Activated CD4-positive, CD25-positive, alpha-beta regulatory T cell treated with anti-CD3 and anti-CD28 coated beads, Interleukin-2, amount 50 U/mL, for 24 hours (primary cell): Measurements from ENCODE around the gene HADHA.
"Not testable (repeated sequence)": the region's sequence is repeated elsewhere in the genome, so short reads cannot be mapped to it uniquely, and the experiment has no call there.

ENCODE experiments used
- ATAC-seq, 2 donors: fragments of 150-1000 bp; cut with Tn5 transposase; one replicate each; pipeline ENCODE4 v1.10.0; 2021; ENCODE audit warnings: mild to moderate bottlenecking in 1 of 2, moderate library complexity in 1 of 2

Gene HADHA

DNA sequence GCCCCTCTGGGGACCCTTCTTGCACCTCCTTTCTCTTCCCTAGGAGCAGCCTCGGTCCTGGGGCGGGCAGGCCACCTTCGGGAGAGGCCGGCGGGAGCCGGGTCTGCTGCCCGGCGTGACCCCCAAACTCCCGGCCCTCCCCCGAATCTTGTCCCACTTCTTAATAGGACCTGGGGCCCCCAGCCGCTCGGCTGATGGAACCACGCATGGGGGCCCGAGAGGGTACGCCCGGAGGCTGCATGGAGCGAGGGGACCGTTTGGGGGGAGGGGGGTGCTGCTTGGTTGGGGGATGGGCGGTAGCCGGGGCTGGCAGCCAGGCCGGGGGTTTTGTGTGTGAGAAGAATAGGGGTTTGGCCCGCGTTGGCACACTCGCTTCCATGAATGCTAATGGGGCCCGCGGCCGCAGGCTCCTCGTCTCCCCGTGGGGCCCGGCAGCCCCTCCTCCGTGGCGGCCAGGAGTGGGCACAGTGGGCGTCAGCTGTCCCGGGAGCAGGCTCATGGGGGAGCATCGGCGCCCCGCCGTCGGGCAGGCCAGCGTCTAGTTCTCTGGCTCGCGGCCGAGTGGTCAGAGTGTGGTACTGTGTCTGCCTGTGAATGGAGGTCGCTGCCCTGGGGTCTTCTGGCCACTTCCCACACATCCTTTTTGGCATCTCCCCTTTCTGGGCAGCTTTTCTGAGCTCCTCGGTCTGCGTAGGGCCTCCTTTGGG, 70.5 kb downstream of the HADHA start:
- ATAC-seq: no peak

DNA sequence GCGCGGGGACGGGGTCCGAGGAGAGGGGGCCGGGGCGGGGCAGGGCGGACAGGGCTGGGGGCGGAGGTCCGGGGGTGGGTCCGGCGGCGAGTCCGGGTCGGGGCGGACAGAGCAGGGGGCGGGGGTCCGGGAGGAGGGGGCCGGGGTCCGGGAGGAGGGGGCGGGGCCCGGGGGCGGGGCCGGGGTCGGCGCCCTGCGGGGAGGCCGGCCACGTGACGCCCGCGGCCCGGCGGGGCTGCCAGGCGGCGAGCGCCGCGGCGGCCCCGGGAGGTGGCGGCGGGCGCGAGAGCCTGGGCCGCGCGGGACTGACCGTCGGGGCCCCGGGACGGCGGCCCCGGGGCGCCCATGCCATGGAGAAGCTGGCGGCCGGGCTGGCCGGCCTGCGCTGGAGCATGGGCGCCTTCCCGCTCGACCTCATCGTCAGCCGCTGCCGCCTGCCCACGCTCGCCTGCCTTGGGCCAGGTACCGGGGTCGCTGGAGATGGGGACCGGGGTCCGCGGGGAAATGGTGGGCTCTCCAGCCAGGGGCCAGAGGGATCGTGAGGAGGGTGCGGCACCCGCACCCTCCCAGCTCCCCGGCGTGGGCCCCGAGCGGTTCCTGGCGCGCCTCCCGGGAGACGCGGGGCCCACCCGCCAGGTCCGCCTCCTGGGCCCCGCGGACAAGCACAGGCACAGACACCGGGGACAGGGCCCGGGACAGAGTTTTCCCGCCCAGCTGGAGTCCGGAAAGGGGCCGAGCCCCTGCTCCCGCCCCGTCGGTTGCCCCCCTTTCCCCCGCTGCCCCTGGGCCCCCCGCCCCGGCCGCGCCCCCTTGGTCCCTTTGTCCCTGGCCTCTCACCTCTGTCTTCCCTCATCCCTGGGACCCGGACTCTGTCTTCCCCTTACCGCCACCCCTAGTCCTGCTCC, 71.3 kb downstream of the HADHA start, which contains the start of gene GAREM2:
TSS of gene GAREM2 (plus strand) at position 218 of the 905 bp plus-strand sequence. CDS start at position 351, 133 bp downstream.
- ATAC-seq: peak in 1 of 2 donors; percentile 22

DNA sequence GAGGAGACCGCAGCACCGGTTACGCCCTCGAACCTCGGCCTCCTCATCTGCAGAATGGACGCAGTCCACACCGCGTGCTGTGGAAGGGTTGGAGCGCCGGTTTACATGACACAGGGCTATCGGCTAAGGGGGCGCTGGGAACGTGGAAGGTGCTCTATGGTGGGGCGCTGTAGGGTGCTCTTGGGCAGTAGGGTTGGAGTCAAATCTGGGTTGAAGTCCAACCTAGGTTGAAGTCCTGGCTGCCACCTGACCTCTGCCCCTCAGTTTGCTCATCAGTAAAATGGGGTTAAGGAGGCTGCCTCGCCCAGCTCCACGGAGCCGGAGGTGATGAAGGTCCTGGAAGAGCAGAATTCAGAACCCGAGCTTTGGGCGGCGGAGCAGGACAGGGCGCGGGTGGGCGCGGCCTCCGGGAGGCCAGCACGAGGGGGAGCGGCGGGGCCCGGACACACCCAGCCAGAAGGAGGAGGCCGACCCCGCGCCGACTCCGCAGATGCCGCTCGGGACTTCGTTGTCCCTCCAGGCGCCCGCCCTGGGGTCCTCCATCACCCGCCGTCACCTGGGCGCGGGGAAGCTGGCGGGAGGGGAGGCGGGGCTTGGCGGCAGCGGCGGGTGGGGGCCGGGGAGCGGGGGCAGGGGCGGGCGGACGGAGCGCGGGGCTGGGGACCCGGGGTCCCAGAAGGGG, 72.1 kb downstream of the HADHA start:
- no peak for ATAC-seq

DNA sequence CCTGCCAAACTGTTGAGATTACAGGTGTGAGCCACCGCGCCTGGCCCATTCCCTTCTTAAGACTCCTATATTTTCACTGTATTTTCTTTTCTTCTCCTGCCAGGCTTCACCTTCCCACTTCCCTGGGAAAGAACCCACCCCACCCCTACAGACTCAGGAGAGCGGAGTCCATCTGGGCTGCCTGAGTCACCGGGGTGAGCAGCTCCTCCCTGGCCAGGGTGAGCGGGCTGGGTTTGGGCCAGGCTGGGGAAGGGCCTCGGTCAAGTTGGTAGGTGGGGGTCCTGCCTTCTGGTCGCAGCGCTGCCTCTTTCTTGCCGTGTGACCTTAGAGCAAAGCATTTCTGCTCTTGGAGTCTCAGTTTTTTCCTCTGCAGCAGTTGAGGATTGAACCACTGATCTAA, 73.6 kb downstream of the HADHA start:
- no peak for ATAC-seq

DNA sequence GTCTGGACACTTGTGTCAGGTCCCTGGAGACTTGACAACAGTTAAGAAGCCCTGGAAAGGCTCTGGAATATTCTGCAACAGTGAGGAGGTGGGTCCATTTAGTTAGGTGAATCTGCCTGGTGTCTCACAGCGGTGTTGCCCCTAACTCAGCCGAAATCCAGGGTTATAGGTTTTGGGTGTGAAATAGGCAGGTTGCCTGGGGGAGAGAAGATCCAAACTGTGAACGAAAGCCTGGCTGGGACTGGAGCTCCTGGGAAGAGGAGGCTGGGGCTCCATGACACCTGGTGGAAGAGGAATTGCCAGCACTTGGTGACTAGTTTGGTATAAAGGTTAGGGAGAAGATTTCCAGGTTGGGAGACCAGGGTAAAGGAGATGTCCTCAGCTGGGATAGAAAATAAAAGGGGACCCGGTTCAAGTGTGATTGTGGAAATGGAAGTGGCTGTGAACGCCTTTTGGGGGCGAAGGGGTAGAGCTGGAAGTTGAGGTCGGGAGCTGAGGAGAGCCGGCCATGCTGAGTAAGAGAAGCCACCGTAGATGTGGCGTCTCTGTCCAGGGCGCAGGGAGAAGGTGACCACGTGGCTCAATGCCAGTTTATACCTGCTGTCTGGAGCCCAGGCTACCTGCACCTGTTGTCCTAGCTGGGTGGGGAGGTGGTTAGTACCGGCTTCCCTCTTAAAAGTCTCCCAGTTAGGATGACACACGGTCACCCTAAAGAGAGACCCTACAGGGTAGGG, 74.6 kb downstream of the HADHA start:
- ATAC-seq: no peak

DNA sequence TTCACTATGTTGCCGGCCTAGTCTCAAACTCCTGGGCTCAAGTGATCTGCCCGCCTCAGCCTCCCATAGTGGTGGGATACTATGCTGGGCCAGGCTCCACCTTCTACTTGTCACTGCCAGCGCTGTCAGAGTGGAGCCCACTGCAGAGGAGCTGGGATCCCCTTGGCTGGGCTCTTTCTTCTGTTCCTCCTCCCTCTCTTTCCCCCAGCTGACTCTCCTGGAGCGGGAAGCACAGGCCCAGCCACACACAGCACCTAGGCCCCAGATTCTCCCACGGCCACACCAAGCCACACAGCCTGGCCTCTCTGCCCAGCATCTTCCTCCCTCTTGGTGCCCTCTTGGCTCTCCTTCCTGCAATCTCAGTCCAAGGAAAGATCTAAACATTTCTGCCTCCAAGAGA, 75.2 kb downstream of the HADHA start:
- ATAC-seq: no peak

DNA sequence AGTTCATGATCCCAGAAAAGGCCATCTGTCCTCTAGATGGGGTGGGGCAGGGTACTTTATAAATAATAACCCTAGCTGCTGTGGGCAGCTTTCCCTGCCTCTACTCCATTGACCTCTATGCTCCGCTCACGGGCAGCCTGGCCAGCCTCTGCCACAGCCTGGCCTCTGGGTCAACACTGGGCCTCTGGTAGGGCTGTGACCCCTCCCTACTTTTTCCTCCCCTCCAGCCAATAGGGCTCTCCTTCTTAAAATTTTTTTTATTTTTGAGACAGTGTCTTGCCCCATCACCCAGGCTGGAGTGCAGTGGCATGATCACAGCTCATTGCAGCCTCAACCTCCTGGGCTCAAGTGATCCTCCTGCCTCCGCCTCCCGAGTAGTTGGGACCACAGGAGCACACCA, 75.6 kb downstream of the HADHA start:
- ATAC-seq: no peak

DNA sequence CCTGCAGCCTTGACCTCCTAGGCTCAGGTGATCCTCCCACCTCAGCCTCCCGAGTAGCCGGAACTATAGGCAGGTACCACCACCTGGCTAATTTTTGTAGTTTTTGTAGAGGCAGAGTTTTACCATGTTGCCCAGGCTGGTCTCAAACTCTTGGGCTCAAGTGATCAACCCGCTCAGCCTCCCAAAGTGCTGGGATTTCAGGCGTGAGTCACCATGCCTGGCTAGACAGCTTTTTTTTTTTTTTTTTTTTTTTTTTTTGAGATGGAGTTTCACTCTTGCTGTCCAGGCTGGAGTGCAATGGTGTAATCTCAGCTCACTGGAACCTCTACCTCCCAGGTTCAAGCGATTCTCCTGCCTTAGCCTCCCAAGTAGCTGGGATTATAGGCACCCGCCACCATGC, 77.9 kb downstream of the HADHA start:
- ATAC-seq: not testable (repeated sequence)

DNA sequence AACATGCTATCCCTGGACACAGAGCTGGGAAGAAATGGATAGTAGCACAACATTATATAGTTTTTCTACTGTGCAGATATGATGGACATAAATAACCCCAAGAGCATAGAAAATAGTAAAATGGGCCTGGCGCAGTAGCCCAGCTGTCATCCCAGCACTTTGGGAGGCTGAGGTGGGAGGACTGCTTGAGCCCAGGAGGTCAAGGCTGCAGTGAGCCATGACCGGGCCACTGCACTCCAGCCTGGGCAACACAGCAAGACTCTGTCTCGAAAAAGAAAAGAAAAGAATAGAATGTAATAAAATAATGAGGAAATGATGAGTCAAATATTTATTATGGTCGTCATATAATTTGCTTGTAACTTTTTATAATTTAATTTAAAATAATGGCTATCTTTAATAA, 79.0 kb downstream of the HADHA start:
- no peak for ATAC-seq

DNA sequence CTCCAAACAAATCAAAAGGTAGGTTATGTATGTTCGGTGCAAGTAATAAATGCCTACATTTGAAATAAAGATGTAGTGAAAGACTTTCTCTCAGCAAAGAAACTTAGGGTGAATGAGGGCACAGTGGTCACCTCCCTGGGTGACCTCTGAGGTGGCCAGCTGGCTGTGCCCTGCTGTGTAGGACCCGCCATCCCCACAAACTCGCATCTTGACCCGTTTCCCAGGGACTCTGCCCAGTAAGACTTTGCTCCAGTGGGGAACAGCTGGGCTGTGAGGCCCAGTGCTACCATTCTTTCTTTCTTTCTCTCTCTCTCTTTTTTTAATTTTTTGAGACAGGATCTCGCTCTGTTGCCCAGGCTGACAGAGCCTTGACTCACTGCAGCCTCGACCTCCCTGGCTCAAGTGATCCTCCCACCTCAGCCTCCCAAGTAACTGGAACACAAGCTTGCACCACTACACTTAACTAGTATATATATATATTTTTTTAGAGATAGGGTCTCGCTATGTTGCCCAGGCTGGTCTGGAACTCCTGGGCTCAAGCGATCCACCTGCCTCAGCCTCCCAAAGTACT, 79.7 kb downstream of the HADHA start:
- ATAC-seq: no peak

DNA sequence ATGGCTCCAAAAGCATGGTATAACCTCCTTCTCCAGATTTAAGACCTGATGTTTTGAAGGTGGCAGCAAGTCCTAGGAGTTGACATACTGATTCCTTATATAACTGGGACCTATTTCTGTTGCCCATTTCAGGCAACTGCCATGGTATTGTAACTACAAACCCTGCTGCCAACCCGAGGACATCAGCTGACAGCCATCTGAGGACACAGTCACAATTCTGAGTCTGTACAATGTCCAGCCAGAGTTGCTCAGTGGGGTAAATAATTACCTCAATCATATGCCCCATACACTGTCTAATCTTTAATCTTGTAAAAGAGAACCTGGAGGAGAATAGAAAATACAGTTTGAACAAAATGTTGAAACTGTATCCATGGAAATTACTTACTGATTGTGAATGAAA, 80.2 kb downstream of the HADHA start:
- ATAC-seq: no peak

DNA sequence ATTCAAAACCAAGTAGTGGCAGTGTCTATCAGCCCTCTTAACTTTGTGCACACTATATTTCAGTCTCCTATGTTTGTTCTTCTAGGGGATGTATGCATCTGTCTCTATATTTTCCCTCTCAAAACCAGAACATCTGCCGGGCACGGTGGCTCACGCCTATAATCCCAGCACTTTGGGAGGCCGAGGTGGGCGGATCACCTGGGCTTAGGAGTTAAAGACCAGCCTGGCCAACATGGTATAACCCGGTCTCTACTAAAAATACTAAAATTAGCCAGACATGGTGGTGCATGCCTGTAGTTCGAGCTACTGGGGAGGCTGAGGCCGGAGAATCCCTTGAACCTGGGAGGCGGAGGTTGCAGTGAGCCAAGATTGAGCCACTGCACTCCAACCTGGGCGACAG, 81.5 kb downstream of the HADHA start:
- ATAC-seq: no peak

DNA sequence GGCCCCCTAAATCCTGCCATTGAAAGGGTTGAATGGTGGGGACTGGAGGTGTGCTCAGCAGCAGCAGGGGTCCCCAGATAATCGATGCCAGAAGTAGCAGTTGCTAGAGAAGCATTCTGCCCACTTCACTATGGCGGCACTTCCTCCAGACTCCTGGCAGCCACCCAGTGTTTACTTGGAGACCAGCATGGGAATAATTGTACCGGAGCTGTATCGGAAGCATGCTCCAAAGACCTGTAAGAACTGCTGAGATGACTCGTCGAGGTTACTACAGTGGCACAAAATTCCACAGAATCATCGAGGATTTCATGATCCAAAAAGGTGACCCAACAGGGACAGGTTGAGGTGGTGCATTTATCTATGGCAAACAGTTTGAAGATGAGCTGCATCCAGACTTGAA, 82.5 kb downstream of the HADHA start:
- ATAC-seq: no peak

DNA sequence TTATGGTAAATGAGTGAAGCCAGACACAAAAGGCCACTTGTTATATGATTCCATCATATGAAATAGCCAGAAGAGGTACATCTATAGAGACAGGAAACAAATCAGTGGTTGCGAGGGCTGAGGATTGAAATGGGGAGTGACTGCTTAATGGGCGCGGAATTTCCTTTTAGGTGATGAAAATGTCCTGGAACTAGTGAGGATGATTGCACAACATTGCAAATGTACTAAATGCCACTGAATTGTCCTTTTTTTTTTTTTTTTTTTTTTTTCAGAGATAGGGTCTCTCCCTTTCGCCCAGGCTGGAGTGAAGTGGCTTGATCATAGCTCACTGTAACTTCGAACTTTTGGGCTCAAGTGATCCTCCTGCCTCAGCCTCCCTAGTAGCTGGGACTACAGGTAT, 86.9 kb downstream of the HADHA start:
- no peak for ATAC-seq

DNA sequence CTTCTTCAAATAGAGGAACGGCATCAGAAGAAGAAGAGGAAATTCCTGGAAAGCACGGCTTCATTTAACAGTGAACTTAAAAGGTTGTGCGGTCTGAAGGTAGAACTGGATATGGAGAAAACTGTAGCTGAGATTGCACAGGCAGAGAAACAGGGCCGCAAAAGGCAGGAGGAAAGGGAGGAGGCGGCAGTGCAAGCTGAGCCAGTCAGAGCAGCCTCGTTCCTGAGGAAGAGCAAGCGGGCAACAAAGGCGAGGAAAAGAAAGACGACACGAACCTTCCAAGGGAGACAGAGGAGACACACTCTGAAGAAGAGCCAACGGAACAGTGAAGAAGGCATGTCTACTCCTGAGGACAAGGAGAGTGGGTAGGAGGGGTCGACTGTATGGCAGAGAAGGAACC, 94.2 kb downstream of the HADHA start:
- ATAC-seq: no peak

DNA sequence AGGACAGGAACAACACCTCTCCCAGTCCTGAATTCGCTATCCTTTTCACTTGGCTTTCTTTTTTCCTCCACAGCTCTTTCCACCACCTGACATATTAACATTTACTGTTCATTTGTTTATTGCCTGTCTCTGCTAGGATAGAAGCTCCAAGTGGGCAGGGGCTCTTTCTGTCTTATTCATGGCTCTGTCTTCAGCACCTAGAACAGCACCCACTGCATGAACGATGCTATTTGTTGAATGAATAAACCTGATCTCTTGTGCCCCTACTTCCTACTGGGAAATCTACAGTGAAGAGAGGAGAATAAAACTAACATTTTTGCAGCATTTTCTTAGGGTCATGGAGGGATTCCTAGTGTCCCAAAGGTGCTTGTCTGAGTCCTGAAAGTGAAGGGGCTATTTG, 95.9 kb downstream of the HADHA start:
- no peak for ATAC-seq

DNA sequence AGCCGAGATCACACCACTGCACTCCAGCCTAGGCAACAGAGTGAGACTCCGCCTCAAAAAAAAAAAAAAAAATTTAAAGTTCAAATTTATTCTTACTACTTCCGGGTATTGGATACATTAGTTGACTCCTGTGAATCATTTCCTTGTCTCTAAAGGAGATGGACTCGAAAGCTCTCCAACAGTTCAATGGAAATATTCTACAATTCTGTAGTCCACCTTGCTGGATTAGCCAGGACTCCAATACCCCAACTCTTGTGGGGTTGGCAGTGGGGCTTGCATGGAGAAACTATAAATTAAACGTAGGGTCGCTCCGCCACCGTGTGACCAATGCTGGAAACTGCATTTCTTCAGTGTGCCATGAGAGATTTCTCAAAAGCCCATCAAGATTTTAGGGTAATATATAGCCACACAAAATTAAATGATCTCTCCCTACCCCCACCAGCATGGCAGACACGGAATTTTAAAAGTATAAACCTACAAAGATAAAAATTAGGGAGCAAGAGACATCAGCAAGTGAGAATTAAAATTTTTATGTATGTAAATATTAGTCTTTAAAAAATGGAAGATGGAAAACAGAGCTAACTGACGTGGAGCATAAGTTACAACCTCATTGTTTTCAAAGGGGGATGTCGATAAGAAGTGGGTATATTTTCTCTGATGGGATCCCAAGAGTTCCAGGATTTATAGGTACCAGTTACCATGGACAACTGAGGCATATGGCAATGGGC, 99.3 kb downstream of the HADHA start:
- peak in 1 of 2 donors; percentile 63 for ATAC-seq

DNA sequence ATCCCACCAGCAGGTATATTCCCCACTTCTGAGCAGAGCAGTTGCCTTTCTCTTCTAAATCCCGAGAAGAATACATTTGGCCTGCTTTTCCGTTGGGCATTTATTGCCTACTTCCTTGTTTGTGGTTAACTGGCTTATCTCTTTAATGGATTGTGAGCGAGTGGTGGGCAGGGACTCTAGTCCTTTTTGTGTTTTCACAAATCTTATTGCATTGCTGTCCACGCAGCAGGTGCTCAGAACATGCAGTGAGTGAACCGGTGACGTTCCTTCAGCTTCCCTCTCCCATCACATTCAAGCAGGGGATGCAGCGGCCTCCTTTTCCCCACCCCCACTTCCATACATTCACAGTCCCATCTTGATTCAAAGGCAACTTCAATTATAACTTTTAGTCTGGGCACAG, 100.4 kb downstream of the HADHA start:
- ATAC-seq: no peak

DNA sequence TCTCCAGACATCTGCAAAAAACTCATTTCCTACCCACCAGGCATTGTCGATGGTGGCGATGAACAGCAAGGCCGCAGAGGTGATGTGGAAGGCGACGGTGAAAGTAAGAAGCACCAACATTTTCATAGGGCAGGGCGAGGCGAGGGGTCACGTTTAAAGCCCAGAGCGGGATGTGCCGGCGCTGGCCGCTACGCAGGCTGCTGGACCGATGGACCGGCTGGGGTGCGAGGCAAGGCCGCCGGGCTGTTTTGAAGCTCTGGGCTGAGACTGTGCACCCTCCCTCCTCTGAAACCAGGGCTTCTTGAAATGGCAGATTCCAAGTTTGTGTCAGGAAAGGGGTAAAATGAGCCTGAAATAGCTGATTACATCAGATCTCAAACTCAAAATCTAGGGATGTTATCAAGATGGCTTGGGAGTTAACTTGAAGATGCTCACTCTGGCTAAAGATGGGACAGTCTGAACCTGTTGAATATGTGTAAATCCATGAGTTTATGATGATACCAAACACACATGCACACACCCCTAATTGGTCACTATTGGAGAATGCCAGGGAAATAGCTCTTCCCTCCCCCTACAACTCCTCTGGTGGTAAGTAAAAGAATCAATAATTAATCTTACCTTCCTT, 103.2 kb downstream of the HADHA start:
- ATAC-seq: no peak
